HEK293 (cell line): Measurements from ENCODE around the gene CIAO1.

Source experiments
- CTCF ChIA-PET: fragments of 350-600 bp; formaldehyde crosslinking; extraction: SDS; loops from one replicate; lab custom pipeline; 2021; ENCODE audit warnings: antibody characterized with exemption; lab: Yijun Ruan, JAX
- POLR2A ChIA-PET: fragments of 300-600 bp; formaldehyde crosslinking; extraction: SDS; loops from one replicate; lab custom pipeline; 2020; ENCODE audit warnings: antibody characterized with exemption, inconsistent platforms; lab: Yijun Ruan, JAX
- H3K27ac ChIP-seq: fragments of 200-500 bp; sonication (Bioruptor generic); 2 replicates; pipeline ENCODE4 v1.5.1; 2014; ENCODE audit warnings: low read depth, low read length, control low read depth, inconsistent platforms; ENCODE audit errors: extremely low read depth
- H3K36me3 ChIP-seq, 2 experiments: fragments of 200-500 bp in 1 of 2; sonication (Bioruptor generic) in 1 of 2; 1 replicate in 1 of 2; 2 replicates in 1 of 2; pipeline ENCODE4 v1.5.1; 2014 to 2017; ENCODE audit warnings: inconsistent platforms in 2 of 2, low read length in 2 of 2; ENCODE audit not compliant: control insufficient read depth in 2 of 2, insufficient read depth in 1 of 2
- H3K4me1 ChIP-seq: fragments of 200-500 bp; sonication (Bioruptor generic); 2 replicates; pipeline ENCODE4 v1.5.1; 2014; ENCODE audit warnings: mild to moderate bottlenecking, low read length, inconsistent platforms; ENCODE audit not compliant: control insufficient read depth, insufficient read depth
- H3K4me3 ChIP-seq: 2 replicates; pipeline ENCODE4 v1.5.1; 2011; ENCODE audit warnings: low read depth, mild to moderate bottlenecking, control low read depth, low read length, moderate library complexity
- H3K9me3 ChIP-seq: fragments of 200-500 bp; sonication (Bioruptor generic); 2 replicates; pipeline ENCODE4 v1.5.1; 2014; ENCODE audit warnings: low read depth, low read length, inconsistent platforms; ENCODE audit not compliant: control insufficient read depth, insufficient read depth
- BCL11B ChIP-seq: fragments of 450-650 bp; formaldehyde crosslinking; IDR thresholded peaks from 2 replicates; pipeline ENCODE4 v1.5.1; 2016; ENCODE audit warnings: low read depth, missing biosample characterization, missing genetic modification characterization
- CTCF ChIP-seq: fragments of 450-650 bp; formaldehyde crosslinking; IDR thresholded peaks from 2 replicates; pipeline ENCODE4 v1.5.1; 2016; ENCODE audit warnings: missing biosample characterization, missing genetic modification characterization
- KLF1 ChIP-seq: fragments of 450-650 bp; formaldehyde crosslinking; IDR thresholded peaks from 2 replicates; pipeline ENCODE4 v1.5.1; 2016; ENCODE audit warnings: missing biosample characterization, missing genetic modification characterization
- PRDM10 ChIP-seq: fragments of 450-650 bp; formaldehyde crosslinking; IDR thresholded peaks from 2 replicates; pipeline ENCODE4 v1.5.1; 2016; ENCODE audit warnings: missing biosample characterization, missing genetic modification characterization
- PRDM4 ChIP-seq: fragments of 450-650 bp; formaldehyde crosslinking; IDR thresholded peaks from 2 replicates; pipeline ENCODE4 v1.5.1; 2017; ENCODE audit warnings: missing biosample characterization, missing genetic modification characterization
- TRIM28 ChIP-seq: IDR thresholded peaks from 2 replicates; pipeline ENCODE4 v1.6.1; 2011; ENCODE audit warnings: low read length, control low read depth, borderline replicate concordance
- ZBTB17 ChIP-seq: fragments of 450-650 bp; formaldehyde crosslinking; IDR thresholded peaks from 2 replicates; pipeline ENCODE4 v1.5.1; 2016; ENCODE audit warnings: missing biosample characterization, missing genetic modification characterization
- ZFP37 ChIP-seq: fragments of 450-650 bp; formaldehyde crosslinking; IDR thresholded peaks from 2 replicates; pipeline ENCODE4 v1.5.1; 2016; ENCODE audit warnings: missing biosample characterization, missing genetic modification characterization
- ZIC2 ChIP-seq: fragments of 450-650 bp; formaldehyde crosslinking; IDR thresholded peaks from 2 replicates; pipeline ENCODE4 v1.5.1; 2016; ENCODE audit warnings: missing biosample characterization, missing genetic modification characterization
- ZNF184 ChIP-seq: fragments of 450-650 bp; IDR thresholded peaks from 2 replicates; pipeline ENCODE4 v1.5.1; 2018; ENCODE audit warnings: missing biosample characterization, mild to moderate bottlenecking, missing genetic modification characterization
- ZNF239 ChIP-seq: fragments of 450-650 bp; formaldehyde crosslinking; IDR thresholded peaks from 2 replicates; pipeline ENCODE4 v1.5.1; 2016; ENCODE audit warnings: missing biosample characterization, missing genetic modification characterization
- ZNF24 ChIP-seq: fragments of 450-650 bp; formaldehyde crosslinking; IDR thresholded peaks from 2 replicates; pipeline ENCODE4 v1.5.1; 2016; ENCODE audit warnings: missing biosample characterization, missing genetic modification characterization
- ZNF311 ChIP-seq: fragments of 450-650 bp; formaldehyde crosslinking; IDR thresholded peaks from 2 replicates; pipeline ENCODE4 v1.5.1; 2017; ENCODE audit warnings: missing biosample characterization, missing genetic modification characterization, borderline replicate concordance
- ZNF354C ChIP-seq: fragments of 450-650 bp; formaldehyde crosslinking; IDR thresholded peaks from 2 replicates; pipeline ENCODE4 v1.5.1; 2016; ENCODE audit warnings: missing biosample characterization, missing genetic modification characterization, low read depth, borderline replicate concordance
- ZNF37A ChIP-seq: fragments of 450-650 bp; IDR thresholded peaks from 2 replicates; pipeline ENCODE4 v1.5.1; 2018; ENCODE audit warnings: missing biosample characterization, missing genetic modification characterization
- ZNF404 ChIP-seq: fragments of 450-650 bp; formaldehyde crosslinking; IDR thresholded peaks from 2 replicates; pipeline ENCODE4 v1.5.1; 2017; ENCODE audit warnings: missing biosample characterization, missing genetic modification characterization
- ZNF529 ChIP-seq: fragments of 450-650 bp; formaldehyde crosslinking; IDR thresholded peaks from 2 replicates; pipeline ENCODE4 v1.5.1; 2017; ENCODE audit warnings: missing genetic modification characterization, missing biosample characterization; ENCODE audit not compliant: insufficient replicate concordance
- ZNF558 ChIP-seq: fragments of 450-650 bp; formaldehyde crosslinking; IDR thresholded peaks from 2 replicates; pipeline ENCODE4 v1.5.1; 2016; ENCODE audit warnings: missing biosample characterization, missing genetic modification characterization
- ZNF658 ChIP-seq: fragments of 450-650 bp; formaldehyde crosslinking; IDR thresholded peaks from 2 replicates; pipeline ENCODE4; 2016; ENCODE audit warnings: missing biosample characterization, missing genetic modification characterization
- ZNF704 ChIP-seq: fragments of 450-650 bp; formaldehyde crosslinking; IDR thresholded peaks from 2 replicates; pipeline ENCODE4 v1.5.1; 2016; ENCODE audit warnings: missing biosample characterization, missing genetic modification characterization
- ZNF785 ChIP-seq: fragments of 450-650 bp; formaldehyde crosslinking; IDR thresholded peaks from 2 replicates; pipeline ENCODE4 v1.5.1; 2016; ENCODE audit warnings: missing biosample characterization, missing genetic modification characterization
- ZSCAN18 ChIP-seq: fragments of 450-650 bp; formaldehyde crosslinking; IDR thresholded peaks from 2 replicates; pipeline ENCODE4 v1.5.1; 2016; ENCODE audit warnings: missing biosample characterization, missing genetic modification characterization
- ZSCAN23 ChIP-seq: fragments of 450-650 bp; formaldehyde crosslinking; IDR thresholded peaks from 2 replicates; pipeline ENCODE4 v1.5.1; 2016; ENCODE audit warnings: missing biosample characterization, missing genetic modification characterization

CIAO1 gene

GRCh38 chr2:96259497-96259921 lies 6.5 kb upstream of the CIAO1 start:
- CTCF ChIA-PET, result interaction anchor here (0.9 to 2.2 kb wide), 9 partner anchors 9 to 275 kb away, joined by 3 to 8 read pairs (median 4); partner anchors contain the start of gene STARD7
- no peaks in the 10 kb centered on the region for H3K9me3 ChIP-seq
- peaks cover 17% of the 10 kb centered on the region for H3K4me1 ChIP-seq
- TF ChIP-seq ZFP37 (tag by site-specific recombination) (no peak), ZSCAN18 (tag by site-specific recombination) (no peak), BCL11B (no peak), ZNF184 (no peak), KLF1 (tag by site-specific recombination) (no peak), ZNF658 (tag by site-specific recombination) (no peak), PRDM4 (tag by site-specific recombination) (no peak), ZNF404 (tag by site-specific recombination) (no peak), ZNF529 (tag by site-specific recombination) (no peak), ZNF354C (tag by site-specific recombination) (no peak), ZSCAN23 (no peak), ZNF24 (tag by site-specific recombination) (no peak), ZNF37A (tag by site-specific recombination) (no peak)
- no peak overlapping the region for H3K4me3 ChIP-seq
- peaks cover 4 to 61% of the 10 kb centered on the region in 2 experiments; a peak in 2 of 3 replicates for H3K36me3 ChIP-seq
- H3K27ac ChIP-seq, result 0 out of 2 replicates have a peak overlapping the region, but pooled peaks have one; percentile 25
- POLR2A ChIA-PET, result interaction anchor here (4.6 kb wide), 1 partner anchor 51 kb away, joined by 23 read pairs; the partner anchor contains the start of gene STARD7

- POLR2A ChIA-PET, result interaction anchor here (0.5 to 4.6 kb wide), 5 partner anchors 13 to 608 kb away, joined by 3 to 23 read pairs (median 7); partner anchors contain the start of gene STARD7
- H3K36me3 ChIP-seq, result peaks cover 4 to 50% of the 10 kb centered on the region in 2 experiments; a peak in 2 of 3 replicates
- H3K9me3 ChIP-seq, result no peaks in the 10 kb centered on the region
- H3K27ac ChIP-seq, result peak overlapping the region; percentile 25
- CTCF ChIA-PET, result interaction anchor here (0.9 to 2.2 kb wide), 10 partner anchors 10 to 660 kb away, joined by 3 to 9 read pairs (median 3); partner anchors contain the start of gene STARD7
- H3K4me1 ChIP-seq, result peaks cover 17% of the 10 kb centered on the region
- H3K4me3 ChIP-seq, result no peak overlapping the region
- no peak for TF ChIP-seq ZNF704 (tag by site-specific recombination)
- TF ChIP-seq CTCF, result peak; percentile 72
- TF ChIP-seq PRDM10 (tag by site-specific recombination), result peak; percentile 69
- 0 out of 2 replicates have a peak, but pooled peaks have one; percentile 57 for TF ChIP-seq TRIM28
- TF ChIP-seq ZNF239 (tag by site-specific recombination), result no peak
- no peak for TF ChIP-seq ZNF785 (tag by site-specific recombination)
- TF ChIP-seq ZNF558 (tag by site-specific recombination), result no peak
- TF ChIP-seq ZIC2 (tag by site-specific recombination), result peak; percentile 36; the same call in 1 of the 2 replicates
- TF ChIP-seq ZBTB17, result peak; percentile 71
- TF ChIP-seq ZNF311 (tag by site-specific recombination), result no peak
Observed at GRCh38 chr2:96260387-96261260, 5.4 kb upstream of the CIAO1 start.
